Amniotic stem cell (primary cell): Measurements from ENCODE around the gene TMEM214.

Source experiments
- DNase-seq: peaks from one replicate; lab custom pipeline; 2025; lab: John Stamatoyannopoulos, UW

Gene TMEM214

GRCh38 chr2:27040282-27040681 lies 7.5 kb downstream of the TMEM214 start:
- no peak for DNase-seq

GRCh38 chr2:27041752-27042151 lies 9.0 kb downstream of the TMEM214 start:
- no peak for DNase-seq

- no peak for DNase-seq
Measured at GRCh38 chr2:27042159-27042661, 9.4 kb downstream of the TMEM214 start.

GRCh38 chr2:27042985-27043634 lies 10.3 kb downstream of the TMEM214 start:
- DNase-seq, result no peak

GRCh38 chr2:27049422-27050280 lies 16.9 kb downstream of the TMEM214 start:
- DNase-seq, result no peak

GRCh38 chr2:27050281-27050995 lies 17.7 kb downstream of the TMEM214 start:
- peak; percentile 87 for DNase-seq

GRCh38 chr2:27050996-27051901 lies 18.5 kb downstream of the TMEM214 start, which contains the start of gene AGBL5:
AGBL5 (plus strand) TSS chr2:27051668; CDS start chr2:27052959, 1,291 bp downstream.
- peak; percentile 74 for DNase-seq

- DNase-seq, result no peak
Measured at GRCh38 chr2:27051902-27052645, 19.3 kb downstream of the TMEM214 start.

GRCh38 chr2:27053321-27053720 lies 20.6 kb downstream of the TMEM214 start:
- no peak for DNase-seq

- DNase-seq, result no peak
Measured at GRCh38 chr2:27053776-27054175, 21.0 kb downstream of the TMEM214 start.

GRCh38 chr2:27054721-27055120 lies 22.0 kb downstream of the TMEM214 start:
- DNase-seq, result no peak

GRCh38 chr2:27057184-27057583 lies 24.4 kb downstream of the TMEM214 start:
- no peak for DNase-seq

GRCh38 chr2:27058210-27058609 lies 25.4 kb downstream of the TMEM214 start:
- DNase-seq, result no peak

- no peak for DNase-seq
Measured at GRCh38 chr2:27059141-27059820, 26.5 kb downstream of the TMEM214 start.

- no peak for DNase-seq
Measured at GRCh38 chr2:27060323-27060722, 27.6 kb downstream of the TMEM214 start.

- DNase-seq, result no peak
Measured at GRCh38 chr2:27065128-27065527, 32.4 kb downstream of the TMEM214 start.

- no peak for DNase-seq
Measured at GRCh38 chr2:27067385-27067784, 34.6 kb downstream of the TMEM214 start.

GRCh38 chr2:27069436-27069835 lies 36.7 kb downstream of the TMEM214 start:
- DNase-seq, result no peak

- DNase-seq, result no peak
Measured at GRCh38 chr2:27069961-27070618, 37.3 kb downstream of the TMEM214 start.
